NCI-H2196 (cell line): ENCODE measurements around the gene ELL3.
"Not testable (repeated sequence)": the region's sequence is repeated elsewhere in the genome, so short reads cannot be mapped to it uniquely, and the experiment has no call there.

Experiments
- DNase-seq: peaks from one replicate; lab custom pipeline; 2025; ENCODE audit not compliant: unreplicated experiment; lab: John Stamatoyannopoulos, UW

Gene ELL3

GRCh38 chr15:43776718-43777266, at the start of gene ELL3:
TSS of gene ELL3 (minus strand) at chr15:43776966. CDS start at chr15:43776901, 65 bp downstream.
- DNase-seq: peak; percentile 69

GRCh38 chr15:43826029-43826507, 49.3 kb upstream of the ELL3 start:
- no peak for DNase-seq

- DNase-seq: not testable (repeated sequence)
These were observed 48.5 kb upstream of the ELL3 start for GRCh38 chr15:43825305-43825704.

- DNase-seq: peak; percentile 87
These were observed 47.8 kb upstream of the ELL3 start, which contains the start of gene MFAP1 for GRCh38 chr15:43824302-43825246. TSS of gene MFAP1 (minus strand) at chr15:43824690. CDS start at chr15:43824569, 121 bp downstream.

GRCh38 chr15:43821505-43821904, 44.7 kb upstream of the ELL3 start:
- DNase-seq: no peak

- DNase-seq: not testable (repeated sequence)
These were observed 38.3 kb upstream of the ELL3 start for GRCh38 chr15:43815064-43815463.

- no peak for DNase-seq
These were observed 32.4 kb upstream of the ELL3 start for GRCh38 chr15:43808960-43809678.

- DNase-seq: no peak
These were observed 31.7 kb upstream of the ELL3 start for GRCh38 chr15:43808435-43808950.

- DNase-seq: not testable (repeated sequence)
These were observed 25.9 kb upstream of the ELL3 start for GRCh38 chr15:43802676-43803075.

GRCh38 chr15:43800286-43801141, 23.7 kb upstream of the ELL3 start, which contains the start of gene HYPK:
TSS of gene HYPK (plus strand) at chr15:43800599. CDS start at chr15:43800623, 24 bp downstream.
- DNase-seq: peak; percentile 73

GRCh38 chr15:43799945-43800285, 23.1 kb upstream of the ELL3 start, which contains the start of gene SERINC4:
TSS of gene SERINC4 (minus strand) at chr15:43800220. CDS start at chr15:43799986, 234 bp downstream.
- no peak for DNase-seq

GRCh38 chr15:43799209-43799944, 22.6 kb upstream of the ELL3 start:
- DNase-seq: peak; percentile 25

GRCh38 chr15:43796566-43796965, 19.8 kb upstream of the ELL3 start:
- no peak for DNase-seq

- DNase-seq: no peak
These were observed 19.2 kb upstream of the ELL3 start for GRCh38 chr15:43795997-43796396.

GRCh38 chr15:43795197-43795596, 18.4 kb upstream of the ELL3 start:
- no peak for DNase-seq

- peak; percentile 34 for DNase-seq
These were observed 17.7 kb upstream of the ELL3 start for GRCh38 chr15:43794269-43795037.

- no peak for DNase-seq
These were observed 16.9 kb upstream of the ELL3 start for GRCh38 chr15:43793647-43794046.

- no peak for DNase-seq
These were observed 16.2 kb upstream of the ELL3 start for GRCh38 chr15:43792761-43793476.
